Panc1 (cell line): Measurements from ENCODE around the gene SLC4A1AP.

Source experiments
- CTCF ChIP-seq: fragments of 450-650 bp; IDR thresholded peaks from 2 replicates; pipeline ENCODE4 v1.5.1; 2017; ENCODE audit warnings: mild to moderate bottlenecking
- POLR2AphosphoS5 ChIP-seq: IDR thresholded peaks from 2 replicates; pipeline ENCODE4 v1.6.1; 2012; ENCODE audit warnings: mild to moderate bottlenecking, low read depth, low read length, moderate library complexity

GRCh38 chr2:27709326-27709725 is 45.6 kb downstream of the SLC4A1AP start:
- TF ChIP-seq CTCF (no peak), POLR2AphosphoS5 (no peak)
